SK-N-SH treated with all-trans-retinoic acid at 6 μM for 48 hours (cell line): Measurements from ENCODE around the gene TEX35.

Experiments used
- ATAC-seq: fragments of 200-7000 bp; cut with Tn5 transposase; 3 replicates; pipeline ENCODE4 v1.9.1; 2020; ENCODE audit warnings: mild to moderate bottlenecking, moderate library complexity
- CSDC2 ChIP-seq: fragments of 250-450 bp; sonication (Bioruptor Pico); IDR thresholded peaks from 2 replicates; pipeline ENCODE4 v1.5.0; 2020; ENCODE audit warnings: mild to moderate bottlenecking, moderate library complexity
- ESRRG ChIP-seq: fragments of 250-450 bp; sonication (Bioruptor Pico); IDR thresholded peaks from 2 replicates; pipeline ENCODE4 v1.6.1; 2021; ENCODE audit warnings: mild to moderate bottlenecking
- GLIS3 ChIP-seq: fragments of 250-450 bp; sonication (Bioruptor Pico); IDR thresholded peaks from 2 replicates; pipeline ENCODE4 v1.5.0; 2020; ENCODE audit warnings: mild to moderate bottlenecking, moderate library complexity
- OSR1 ChIP-seq: fragments of 250-450 bp; sonication (Bioruptor Pico); IDR thresholded peaks from 2 replicates; pipeline ENCODE4 v1.8.0; 2022; ENCODE audit warnings: moderate library complexity, mild to moderate bottlenecking, inconsistent platforms
- PPARA ChIP-seq: fragments of 250-450 bp; sonication (Bioruptor Pico); IDR thresholded peaks from 2 replicates; pipeline ENCODE4 v1.5.0; 2020; ENCODE audit warnings: mild to moderate bottlenecking, borderline replicate concordance
- RARB ChIP-seq: fragments of 250-450 bp; sonication (Bioruptor Pico); IDR thresholded peaks from 2 replicates; pipeline ENCODE4 v1.8.0; 2021; ENCODE audit warnings: mild to moderate bottlenecking, moderate library complexity
- SNAI2 ChIP-seq: fragments of 250-450 bp; sonication (Bioruptor Pico); IDR thresholded peaks from 2 replicates; pipeline ENCODE4 v1.5.0; 2020; ENCODE audit warnings: mild to moderate bottlenecking, moderate library complexity
- TCF4 ChIP-seq: fragments of 250-450 bp; sonication (Bioruptor Pico); IDR thresholded peaks from 2 replicates; pipeline ENCODE4 v1.8.0; 2021; ENCODE audit warnings: mild to moderate bottlenecking, moderate library complexity, borderline replicate concordance
- TOX ChIP-seq: fragments of 250-450 bp; sonication (Bioruptor Pico); IDR thresholded peaks from 2 replicates; pipeline ENCODE4 v1.8.0; 2021; ENCODE audit warnings: mild to moderate bottlenecking, moderate library complexity, borderline replicate concordance
- ZC3H10 ChIP-seq: fragments of 250-450 bp; sonication (Bioruptor Pico); IDR thresholded peaks from 2 replicates; pipeline ENCODE4 v1.5.1; 2021; ENCODE audit warnings: mild to moderate bottlenecking, moderate library complexity
- ZFP3 ChIP-seq: fragments of 250-450 bp; sonication (Bioruptor Pico); IDR thresholded peaks from 2 replicates; pipeline ENCODE4 v1.5.0; 2020; ENCODE audit warnings: mild to moderate bottlenecking, moderate library complexity
- ZFP30 ChIP-seq: fragments of 450-650 bp; formaldehyde crosslinking; IDR thresholded peaks from 2 replicates; pipeline ENCODE4 v1.5.0; 2022; ENCODE audit warnings: mild to moderate bottlenecking, moderate library complexity
- ZNF565 ChIP-seq: fragments of 450-650 bp; formaldehyde crosslinking; conservative IDR thresholded peaks from 2 replicates; pipeline ENCODE4 v1.5.0; 2020; ENCODE audit warnings: low read depth, mild to moderate bottlenecking, moderate library complexity
- ZNF70 ChIP-seq: fragments of 450-650 bp; formaldehyde crosslinking; IDR thresholded peaks from 2 replicates; pipeline ENCODE4 v1.5.0; 2020; ENCODE audit warnings: mild to moderate bottlenecking, moderate library complexity
- ZNF8 ChIP-seq: fragments of 450-650 bp; formaldehyde crosslinking; IDR thresholded peaks from 2 replicates; pipeline ENCODE4 v1.5.0; 2020; ENCODE audit warnings: mild to moderate bottlenecking, moderate library complexity
- TF ChIP-seq, protein P1 (sequence below): fragments of 250-450 bp; sonication (Bioruptor Pico); IDR thresholded peaks from 2 replicates; pipeline ENCODE4 v1.8.0; 2021; ENCODE audit warnings: low read depth, mild to moderate bottlenecking, moderate library complexity, borderline replicate concordance
- TF ChIP-seq, protein P2 (sequence below): fragments of 250-450 bp; sonication (Bioruptor Pico); IDR thresholded peaks from 2 replicates; pipeline ENCODE4 v1.8.0; 2020; ENCODE audit warnings: mild to moderate bottlenecking, moderate library complexity, borderline replicate concordance
- TF ChIP-seq, protein P3 (sequence below): fragments of 250-450 bp; sonication (Bioruptor Pico); IDR thresholded peaks from 2 replicates; pipeline ENCODE4 v1.5.1; 2020; ENCODE audit warnings: low read depth, mild to moderate bottlenecking, moderate library complexity
- TF ChIP-seq, protein P4 (sequence below): fragments of 250-450 bp; sonication (Bioruptor Pico); IDR thresholded peaks from 2 replicates; pipeline ENCODE4 v1.5.1; 2021; ENCODE audit warnings: mild to moderate bottlenecking, moderate library complexity

Gene TEX35

DNA sequence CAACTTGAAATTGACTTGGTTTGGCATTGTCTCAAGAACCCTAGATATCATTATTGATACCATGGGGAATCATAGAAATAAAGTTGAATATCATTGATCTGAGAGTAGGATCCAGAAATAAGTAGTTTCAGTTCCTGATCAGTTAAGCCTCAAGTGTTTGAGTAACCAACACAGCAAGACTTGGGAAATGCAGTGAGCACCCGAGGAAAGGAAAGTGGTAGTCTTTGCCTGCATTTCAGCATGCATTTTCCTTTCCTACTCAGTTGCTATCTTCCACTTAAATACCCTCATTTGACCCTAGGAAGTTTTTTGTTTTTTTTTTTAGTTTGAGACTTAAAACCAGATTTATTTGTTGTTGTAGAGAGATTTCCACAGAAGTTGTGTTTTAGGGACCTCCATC lies 35.1 kb upstream of the TEX35 start (continued):
- TF ChIP-seq, protein P1, sequence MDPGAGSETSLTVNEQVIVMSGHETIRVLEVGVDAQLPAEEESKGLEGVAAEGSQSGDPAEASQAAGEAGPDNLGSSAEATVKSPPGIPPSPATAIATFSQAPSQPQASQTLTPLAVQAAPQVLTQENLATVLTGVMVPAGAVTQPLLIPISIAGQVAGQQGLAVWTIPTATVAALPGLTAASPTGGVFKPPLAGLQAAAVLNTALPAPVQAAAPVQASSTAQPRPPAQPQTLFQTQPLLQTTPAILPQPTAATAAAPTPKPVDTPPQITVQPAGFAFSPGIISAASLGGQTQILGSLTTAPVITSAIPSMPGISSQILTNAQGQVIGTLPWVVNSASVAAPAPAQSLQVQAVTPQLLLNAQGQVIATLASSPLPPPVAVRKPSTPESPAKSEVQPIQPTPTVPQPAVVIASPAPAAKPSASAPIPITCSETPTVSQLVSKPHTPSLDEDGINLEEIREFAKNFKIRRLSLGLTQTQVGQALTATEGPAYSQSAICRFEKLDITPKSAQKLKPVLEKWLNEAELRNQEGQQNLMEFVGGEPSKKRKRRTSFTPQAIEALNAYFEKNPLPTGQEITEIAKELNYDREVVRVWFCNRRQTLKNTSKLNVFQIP (CRISPR knock-in tag), result no peak
- TF ChIP-seq TOX (no peak), OSR1 (CRISPR knock-in tag) (no peak), RARB (CRISPR knock-in tag) (no peak), ZFP30 (no peak), ZNF8 (CRISPR knock-in tag) (no peak)
- TF ChIP-seq, protein P2, sequence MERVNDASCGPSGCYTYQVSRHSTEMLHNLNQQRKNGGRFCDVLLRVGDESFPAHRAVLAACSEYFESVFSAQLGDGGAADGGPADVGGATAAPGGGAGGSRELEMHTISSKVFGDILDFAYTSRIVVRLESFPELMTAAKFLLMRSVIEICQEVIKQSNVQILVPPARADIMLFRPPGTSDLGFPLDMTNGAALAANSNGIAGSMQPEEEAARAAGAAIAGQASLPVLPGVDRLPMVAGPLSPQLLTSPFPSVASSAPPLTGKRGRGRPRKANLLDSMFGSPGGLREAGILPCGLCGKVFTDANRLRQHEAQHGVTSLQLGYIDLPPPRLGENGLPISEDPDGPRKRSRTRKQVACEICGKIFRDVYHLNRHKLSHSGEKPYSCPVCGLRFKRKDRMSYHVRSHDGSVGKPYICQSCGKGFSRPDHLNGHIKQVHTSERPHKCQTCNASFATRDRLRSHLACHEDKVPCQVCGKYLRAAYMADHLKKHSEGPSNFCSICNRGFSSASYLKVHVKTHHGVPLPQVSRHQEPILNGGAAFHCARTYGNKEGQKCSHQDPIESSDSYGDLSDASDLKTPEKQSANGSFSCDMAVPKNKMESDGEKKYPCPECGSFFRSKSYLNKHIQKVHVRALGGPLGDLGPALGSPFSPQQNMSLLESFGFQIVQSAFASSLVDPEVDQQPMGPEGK (CRISPR knock-in tag), result no peak

DNA sequence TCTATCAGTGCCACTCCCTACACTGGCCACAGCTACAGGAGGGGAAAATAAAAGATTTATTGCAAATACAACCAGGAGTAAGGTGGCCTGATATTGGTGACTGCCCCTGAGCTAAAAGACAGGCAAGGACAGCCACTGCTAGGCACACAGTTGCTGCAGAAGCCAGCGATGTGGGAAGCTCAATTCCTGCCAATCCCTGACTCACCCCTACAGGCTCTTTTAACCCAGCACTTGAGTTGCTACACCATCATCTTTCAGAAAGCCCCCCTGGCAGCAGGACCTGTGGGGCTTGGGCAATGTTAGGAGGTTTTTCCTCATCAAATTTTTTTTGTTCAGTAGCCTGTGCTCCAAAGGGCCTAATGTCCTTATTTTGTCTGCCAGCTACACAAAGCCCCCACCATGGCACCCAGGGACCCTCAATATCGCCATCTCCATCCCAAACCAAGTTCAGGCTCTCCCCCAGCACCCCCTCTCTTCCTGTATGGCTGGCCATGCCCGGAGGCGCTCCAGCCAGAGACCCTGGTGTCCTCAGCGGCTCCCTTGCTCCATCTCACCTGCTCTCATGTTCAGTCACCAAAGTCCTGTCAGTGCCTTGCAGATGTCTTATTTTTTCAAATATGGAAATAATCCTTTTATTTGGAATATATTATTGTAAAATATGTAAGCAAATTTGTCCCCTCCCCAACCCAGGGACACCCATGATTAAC lies 29.5 kb upstream of the TEX35 start:
- no peak for TF ChIP-seq OSR1 (CRISPR knock-in tag)
- TF ChIP-seq, protein P3, sequence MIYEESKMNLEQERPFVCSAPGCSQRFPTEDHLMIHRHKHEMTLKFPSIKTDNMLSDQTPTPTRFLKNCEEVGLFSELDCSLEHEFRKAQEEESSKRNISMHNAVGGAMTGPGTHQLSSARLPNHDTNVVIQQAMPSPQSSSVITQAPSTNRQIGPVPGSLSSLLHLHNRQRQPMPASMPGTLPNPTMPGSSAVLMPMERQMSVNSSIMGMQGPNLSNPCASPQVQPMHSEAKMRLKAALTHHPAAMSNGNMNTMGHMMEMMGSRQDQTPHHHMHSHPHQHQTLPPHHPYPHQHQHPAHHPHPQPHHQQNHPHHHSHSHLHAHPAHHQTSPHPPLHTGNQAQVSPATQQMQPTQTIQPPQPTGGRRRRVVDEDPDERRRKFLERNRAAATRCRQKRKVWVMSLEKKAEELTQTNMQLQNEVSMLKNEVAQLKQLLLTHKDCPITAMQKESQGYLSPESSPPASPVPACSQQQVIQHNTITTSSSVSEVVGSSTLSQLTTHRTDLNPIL (CRISPR knock-in tag), result no peak
- no peak for TF ChIP-seq ZNF8 (CRISPR knock-in tag)
- no peak for TF ChIP-seq ZC3H10 (CRISPR knock-in tag)
- TF ChIP-seq ZFP30, result no peak
- TF ChIP-seq CSDC2 (CRISPR knock-in tag), result no peak
- TF ChIP-seq, protein P1 (CRISPR knock-in tag), result no peak
- TF ChIP-seq, protein P2 (CRISPR knock-in tag), result no peak
- TF ChIP-seq ZFP3, result no peak
- TF ChIP-seq, protein P4, sequence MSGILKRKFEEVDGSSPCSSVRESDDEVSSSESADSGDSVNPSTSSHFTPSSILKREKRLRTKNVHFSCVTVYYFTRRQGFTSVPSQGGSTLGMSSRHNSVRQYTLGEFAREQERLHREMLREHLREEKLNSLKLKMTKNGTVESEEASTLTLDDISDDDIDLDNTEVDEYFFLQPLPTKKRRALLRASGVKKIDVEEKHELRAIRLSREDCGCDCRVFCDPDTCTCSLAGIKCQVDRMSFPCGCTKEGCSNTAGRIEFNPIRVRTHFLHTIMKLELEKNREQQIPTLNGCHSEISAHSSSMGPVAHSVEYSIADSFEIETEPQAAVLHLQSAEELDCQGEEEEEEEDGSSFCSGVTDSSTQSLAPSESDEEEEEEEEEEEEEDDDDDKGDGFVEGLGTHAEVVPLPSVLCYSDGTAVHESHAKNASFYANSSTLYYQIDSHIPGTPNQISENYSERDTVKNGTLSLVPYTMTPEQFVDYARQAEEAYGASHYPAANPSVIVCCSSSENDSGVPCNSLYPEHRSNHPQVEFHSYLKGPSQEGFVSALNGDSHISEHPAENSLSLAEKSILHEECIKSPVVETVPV (CRISPR knock-in tag), result no peak
- no peak for TF ChIP-seq ESRRG
- no peak for TF ChIP-seq ZNF565 (CRISPR knock-in tag)
- ATAC-seq, result no peak

DNA sequence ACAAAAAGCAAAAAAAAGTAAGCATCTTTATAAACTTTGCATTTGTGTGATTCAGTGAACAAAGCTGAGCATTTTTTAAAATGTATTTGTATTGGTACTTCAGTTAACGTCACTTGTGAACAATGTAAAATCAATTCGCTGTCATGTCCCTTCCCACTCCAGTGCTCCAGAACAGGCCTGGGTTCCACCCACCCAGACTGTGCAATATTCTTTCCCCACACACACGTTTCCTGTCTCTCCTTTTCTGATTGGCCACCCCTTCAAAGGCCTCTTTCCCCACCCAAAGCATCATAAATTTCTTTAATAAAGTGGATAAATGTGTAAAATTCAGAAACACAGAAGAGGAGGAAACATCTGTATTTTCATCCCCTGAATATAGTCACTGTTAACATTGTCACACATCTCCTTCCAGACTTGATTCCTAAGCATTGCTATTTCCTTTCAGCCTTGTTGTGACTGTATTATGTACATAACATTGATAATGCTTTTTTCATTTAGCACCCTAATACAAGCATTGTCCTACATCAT lies 28.1 kb upstream of the TEX35 start:
- TF ChIP-seq, protein P4 (CRISPR knock-in tag), result no peak
- no peak for TF ChIP-seq ZFP30
- TF ChIP-seq ZNF8 (CRISPR knock-in tag), result no peak
- TF ChIP-seq SNAI2 (CRISPR knock-in tag), result no peak
- no peak for TF ChIP-seq TCF4 (CRISPR knock-in tag)
- no peak for TF ChIP-seq PPARA (CRISPR knock-in tag)
- no peak for TF ChIP-seq ZNF565 (CRISPR knock-in tag)
- no peak for TF ChIP-seq GLIS3 (CRISPR knock-in tag)
- no peak for TF ChIP-seq ZC3H10 (CRISPR knock-in tag)
- TF ChIP-seq TOX, result no peak
- TF ChIP-seq, protein P2 (CRISPR knock-in tag), result no peak
- TF ChIP-seq, protein P3 (CRISPR knock-in tag), result no peak
- no peak for TF ChIP-seq CSDC2 (CRISPR knock-in tag)
- no peak for TF ChIP-seq ZNF70 (CRISPR knock-in tag)
- TF ChIP-seq ESRRG, result no peak
- no peak for ATAC-seq
